OCI-LY3 (cell line): ENCODE data around the gene CHRNA7.

Experiments
- H2AFZ ChIP-seq: fragments of 200-600, 300-600 bp; shearing (Covaris generic); 2 replicates; pipeline ENCODE4 v1.6.0; 2014; ENCODE audit warnings: antibody characterized with exemption, low read depth, low read length
- H3K27ac ChIP-seq: fragments of 200-600, 300-600 bp; sonication (generic); 2 replicates; pipeline ENCODE4 v1.5.1; 2014; ENCODE audit warnings: mild to moderate bottlenecking, low read length, moderate library complexity, mixed read lengths
- H3K27me3 ChIP-seq: fragments of 200-600, 300-600 bp; sonication (generic); 2 replicates; pipeline ENCODE4 v1.6.1; 2014; ENCODE audit warnings: low read depth, low read length, mixed read lengths
- H3K36me3 ChIP-seq: fragments of 200-600, 300-600 bp; sonication (generic); replicated peaks from 2 replicates; pipeline ENCODE3; 2014; ENCODE audit warnings: low read depth, low read length, mixed read lengths
- H3K4me1 ChIP-seq: fragments of 300-600, 200-600 bp; sonication (generic); 2 replicates; pipeline ENCODE4 v1.6.1; 2014; ENCODE audit warnings: low read length, mixed read lengths
- H3K4me2 ChIP-seq: fragments of 200-600, 300-600 bp; sonication (generic); 2 replicates; pipeline ENCODE4 v1.6.1; 2014; ENCODE audit warnings: low read length, mixed read lengths
- H3K4me3 ChIP-seq: fragments of 300-600, 200-600 bp; sonication (generic); 2 replicates; pipeline ENCODE4 v1.5.1; 2014; ENCODE audit warnings: antibody characterized with exemption, mild to moderate bottlenecking, low read length, moderate library complexity
- H3K79me2 ChIP-seq: fragments of 300-600, 200-600 bp; shearing (Covaris generic); 2 replicates; pipeline ENCODE4 v1.6.1; 2014; ENCODE audit warnings: mild to moderate bottlenecking, low read length, mixed read lengths
- H3K9ac ChIP-seq: fragments of 300-600, 200-600 bp; shearing (Covaris generic); 2 replicates; pipeline ENCODE4 v1.6.0; 2014; ENCODE audit warnings: mild to moderate bottlenecking, low read length, moderate library complexity
- H3K9me3 ChIP-seq: fragments of 200-600, 300-600 bp; shearing (Covaris generic); 2 replicates; pipeline ENCODE4 v1.6.1; 2014; ENCODE audit warnings: low read length, mixed read lengths; ENCODE audit not compliant: insufficient read depth
- H4K20me1 ChIP-seq: fragments of 200-600, 300-600 bp; sonication (generic); 2 replicates; pipeline ENCODE4 v1.6.1; 2016; ENCODE audit warnings: low read length, mixed read lengths; ENCODE audit not compliant: insufficient read depth
- CTCF ChIP-seq: fragments of 200-600, 300-600 bp; sonication (generic); IDR thresholded peaks from 2 replicates; pipeline ENCODE4 v1.5.1; 2014; ENCODE audit warnings: antibody characterized with exemption, low read length, low read depth
- EZH2phosphoT487 ChIP-seq: fragments of 200-600 bp; shearing (Covaris generic); IDR thresholded peaks from 2 replicates; pipeline ENCODE4 v1.6.1; 2018; ENCODE audit warnings: antibody characterized with exemption, mixed run types, low read depth

The CHRNA7 gene

GRCh38 chr15:32113224-32113623, 82.9 kb downstream of the CHRNA7 start:
- Histone ChIP-seq H3K27me3 (no peaks in the 10 kb centered on the region), H3K4me2 (no peak overlapping the region), H4K20me1 (no peaks in the 10 kb centered on the region), H3K27ac (no peak overlapping the region), H3K36me3 (no peaks in the 10 kb centered on the region), H3K4me3 (no peak overlapping the region), H3K9me3 (no peaks in the 10 kb centered on the region), H3K9ac (no peak overlapping the region), H3K4me1 (peaks cover 4% of the 10 kb centered on the region), H3K79me2 (no peaks in the 10 kb centered on the region), H2AFZ (no peak overlapping the region)
- no peak for TF ChIP-seq CTCF
- no peak for TF ChIP-seq EZH2phosphoT487

DNA sequence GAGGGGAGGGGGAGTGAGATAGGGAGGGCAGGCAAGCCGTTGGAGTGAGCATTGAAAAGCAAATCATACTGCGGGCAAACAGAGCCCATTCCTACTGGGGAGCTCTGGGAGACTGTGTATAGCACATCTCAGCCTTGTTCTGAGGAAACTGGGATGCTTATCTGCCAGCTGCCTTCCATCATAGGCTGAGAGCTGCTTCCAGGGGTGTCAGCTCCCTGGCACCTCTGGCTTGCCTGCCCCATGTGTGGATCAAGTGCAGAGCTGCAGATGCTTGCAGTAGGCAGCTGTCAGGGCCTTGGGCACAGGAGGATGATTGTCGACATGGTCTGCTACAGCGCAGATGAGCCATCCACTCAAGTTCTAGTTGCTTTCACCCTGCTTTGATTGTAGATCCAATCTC, 86.8 kb downstream of the CHRNA7 start:
- Histone ChIP-seq H4K20me1 (no peaks in the 10 kb centered on the region), H3K4me2 (no peak overlapping the region), H3K4me1 (peaks cover 43% of the 10 kb centered on the region), H3K27me3 (no peaks in the 10 kb centered on the region), H3K27ac (no peak overlapping the region), H2AFZ (no peak overlapping the region), H3K79me2 (no peaks in the 10 kb centered on the region), H3K9ac (no peak overlapping the region), H3K36me3 (no peaks in the 10 kb centered on the region), H3K4me3 (no peak overlapping the region), H3K9me3 (no peaks in the 10 kb centered on the region)
- no peak for TF ChIP-seq CTCF
- TF ChIP-seq EZH2phosphoT487, result no peak

DNA sequence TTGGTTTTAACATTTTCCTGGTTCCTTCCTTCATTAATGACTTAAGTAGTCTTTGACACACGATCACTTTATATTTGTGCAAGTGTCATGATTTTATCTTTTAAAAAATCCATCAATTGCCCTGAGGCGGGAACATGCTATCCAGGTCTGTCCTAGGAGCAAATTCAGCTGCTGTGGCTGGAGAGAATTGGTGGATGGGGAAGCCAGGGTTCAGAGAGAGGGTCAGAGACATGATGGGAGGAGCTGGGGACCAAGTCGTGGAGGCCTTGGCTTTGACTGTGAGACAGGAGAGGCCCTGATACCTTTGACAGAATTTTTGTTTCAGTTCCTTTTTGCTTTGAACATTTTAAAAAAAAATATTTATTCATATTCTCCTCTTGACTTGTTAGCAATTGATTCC, 89.0 kb downstream of the CHRNA7 start:
- Histone ChIP-seq H4K20me1 (no peaks in the 10 kb centered on the region), H3K4me2 (peak overlapping the region; percentile 89), H3K4me1 (peaks cover 49% of the 10 kb centered on the region), H3K27me3 (no peaks in the 10 kb centered on the region), H3K79me2 (no peaks in the 10 kb centered on the region), H3K9me3 (no peaks in the 10 kb centered on the region), H3K4me3 (peak overlapping the region; percentile 68), H3K9ac (peak overlapping the region; percentile 71), H2AFZ (peak overlapping the region; percentile 25), H3K27ac (peak overlapping the region; percentile 96), H3K36me3 (no peaks in the 10 kb centered on the region)
- TF ChIP-seq EZH2phosphoT487, result no peak
- TF ChIP-seq CTCF, result no peak

GRCh38 chr15:32119694-32120330, 89.5 kb downstream of the CHRNA7 start:
- Histone ChIP-seq H4K20me1 (no peaks in the 10 kb centered on the region), H3K79me2 (no peaks in the 10 kb centered on the region), H3K4me3 (peak overlapping the region; percentile 68), H3K9me3 (no peaks in the 10 kb centered on the region), H3K4me1 (peaks cover 49% of the 10 kb centered on the region), H2AFZ (peak overlapping the region; percentile 25), H3K27me3 (no peaks in the 10 kb centered on the region), H3K27ac (peak overlapping the region; percentile 96), H3K36me3 (no peaks in the 10 kb centered on the region), H3K9ac (peak overlapping the region; percentile 71), H3K4me2 (peak overlapping the region; percentile 89)
- TF ChIP-seq EZH2phosphoT487 (no peak), CTCF (no peak)
